ENCODE data around the gene AIMP1. TPM values are rescaled to one million over a fixed set of nuclear protein-coding genes. Genes with fewer than 3 reads are reported as not detected.

AIMP1 gene
- total and polyA plus RNA-seq, 4 donors, result 26.8 to 43.1 (median 40.8) TPM

GRCh38 chr4:106364282-106364681 is 47.9 kb downstream of the AIMP1 start:
- WGBS (ENCODE audit: insufficient coverage), result 100% methylated on average over 1 of the region's 1 CpG
- no peak for DNase-seq (ENCODE audit: low read depth in 4 of 6, low spot score in 6 of 6)
- no peaks in the 10 kb centered on the region for H3K27me3 ChIP-seq (ENCODE audit: control insufficient read depth, insufficient read depth, low read length)
- no peaks in the 10 kb centered on the region for H3K4me1 ChIP-seq (ENCODE audit: control insufficient read depth, insufficient read depth, low read length)
- no peak overlapping the region for H3K4me3 ChIP-seq (ENCODE audit: low read depth, low read length)
- no peaks in the 10 kb centered on the region for H3K9me3 ChIP-seq (ENCODE audit: control insufficient read depth, insufficient read depth, low read length)
- H3K27ac ChIP-seq (ENCODE audit: low read depth, low read length), result no peak overlapping the region
- no peaks in the 10 kb centered on the region for H3K36me3 ChIP-seq (ENCODE audit: control insufficient read depth, insufficient read depth, low read length)

- Histone ChIP-seq H3K9me3 (ENCODE audit: control insufficient read depth, insufficient read depth, low read length) (no peaks in the 10 kb centered on the region), H3K27me3 (ENCODE audit: control insufficient read depth, insufficient read depth, low read length) (no peaks in the 10 kb centered on the region), H3K36me3 (ENCODE audit: control insufficient read depth, insufficient read depth, low read length) (no peaks in the 10 kb centered on the region), H3K4me3 (ENCODE audit: low read depth, low read length) (no peak overlapping the region), H3K4me1 (ENCODE audit: control insufficient read depth, insufficient read depth, low read length) (no peaks in the 10 kb centered on the region), H3K27ac (ENCODE audit: low read depth, low read length) (no peak overlapping the region)
- WGBS (ENCODE audit: insufficient coverage), result no CpG with 5 or more reads among the region's 1 CpG
- DNase-seq (ENCODE audit: low read depth in 4 of 6, low spot score in 6 of 6), result peak in 1 of 6 donors; percentile 23
Observed at GRCh38 chr4:106365613-106366012, 49.3 kb downstream of the AIMP1 start.

GRCh38 chr4:106366026-106366425 is 49.7 kb downstream of the AIMP1 start:
- Histone ChIP-seq H3K4me3 (ENCODE audit: low read depth, low read length) (no peak overlapping the region), H3K4me1 (ENCODE audit: control insufficient read depth, insufficient read depth, low read length) (no peaks in the 10 kb centered on the region), H3K27me3 (ENCODE audit: control insufficient read depth, insufficient read depth, low read length) (no peaks in the 10 kb centered on the region), H3K27ac (ENCODE audit: low read depth, low read length) (no peak overlapping the region), H3K9me3 (ENCODE audit: control insufficient read depth, insufficient read depth, low read length) (no peaks in the 10 kb centered on the region), H3K36me3 (ENCODE audit: control insufficient read depth, insufficient read depth, low read length) (no peaks in the 10 kb centered on the region)
- DNase-seq (ENCODE audit: low read depth in 4 of 6, low spot score in 6 of 6), result no peak

- 93% methylated on average over 4 of the region's 5 CpGs for WGBS (ENCODE audit: insufficient coverage)
- no peak overlapping the region for H3K4me3 ChIP-seq (ENCODE audit: low read depth, low read length)
- H3K4me1 ChIP-seq (ENCODE audit: control insufficient read depth, insufficient read depth, low read length), result no peaks in the 10 kb centered on the region
- H3K27me3 ChIP-seq (ENCODE audit: control insufficient read depth, insufficient read depth, low read length), result no peaks in the 10 kb centered on the region
- no peaks in the 10 kb centered on the region for H3K9me3 ChIP-seq (ENCODE audit: control insufficient read depth, insufficient read depth, low read length)
- no peaks in the 10 kb centered on the region for H3K36me3 ChIP-seq (ENCODE audit: control insufficient read depth, insufficient read depth, low read length)
- no peak overlapping the region for H3K27ac ChIP-seq (ENCODE audit: low read depth, low read length)
- no peak for DNase-seq (ENCODE audit: low read depth in 4 of 6, low spot score in 6 of 6)
Observed at GRCh38 chr4:106367072-106367471, 50.7 kb downstream of the AIMP1 start.

- Histone ChIP-seq H3K36me3 (ENCODE audit: control insufficient read depth, insufficient read depth, low read length) (no peaks in the 10 kb centered on the region), H3K4me3 (ENCODE audit: low read depth, low read length) (no peak within 1 kb of the TSS), H3K9me3 (ENCODE audit: control insufficient read depth, insufficient read depth, low read length) (no peaks in the 10 kb centered on the region), H3K4me1 (ENCODE audit: control insufficient read depth, insufficient read depth, low read length) (no peaks in the 10 kb centered on the region), H3K27me3 (ENCODE audit: control insufficient read depth, insufficient read depth, low read length) (no peaks in the 10 kb centered on the region), H3K27ac (ENCODE audit: low read depth, low read length) (no peak within 1 kb of the TSS)
- no peak for DNase-seq (ENCODE audit: low read depth in 4 of 6, low spot score in 6 of 6)
- no CpG with 5 or more reads among the region's 5 CpGs for WGBS (ENCODE audit: insufficient coverage)
Observed at GRCh38 chr4:106368678-106369077, 52.3 kb downstream of the AIMP1 start, which contains the start of gene GIMD1. Gene GIMD1, minus strand, starts transcription at chr4:106368778. Its CDS starts 1,343 bp downstream, at chr4:106367435.

GRCh38 chr4:106369456-106370060 is 53.2 kb downstream of the AIMP1 start:
- H3K4me1 ChIP-seq (ENCODE audit: control insufficient read depth, insufficient read depth, low read length), result no peaks in the 10 kb centered on the region
- no peak overlapping the region for H3K27ac ChIP-seq (ENCODE audit: low read depth, low read length)
- H3K4me3 ChIP-seq (ENCODE audit: low read depth, low read length), result no peak overlapping the region
- WGBS (ENCODE audit: insufficient coverage), result no CpG with 5 or more reads among the region's 6 CpGs
- peak; percentile 24 to 89 (median 56) for DNase-seq (ENCODE audit: low read depth in 4 of 6, low spot score in 6 of 6)
- no peaks in the 10 kb centered on the region for H3K27me3 ChIP-seq (ENCODE audit: control insufficient read depth, insufficient read depth, low read length)
- H3K36me3 ChIP-seq (ENCODE audit: control insufficient read depth, insufficient read depth, low read length), result no peaks in the 10 kb centered on the region
- no peaks in the 10 kb centered on the region for H3K9me3 ChIP-seq (ENCODE audit: control insufficient read depth, insufficient read depth, low read length)

GRCh38 chr4:106370214-106370613 is 53.9 kb downstream of the AIMP1 start:
- H3K27me3 ChIP-seq (ENCODE audit: control insufficient read depth, insufficient read depth, low read length), result no peaks in the 10 kb centered on the region
- no peaks in the 10 kb centered on the region for H3K9me3 ChIP-seq (ENCODE audit: control insufficient read depth, insufficient read depth, low read length)
- no peak for DNase-seq (ENCODE audit: low read depth in 4 of 6, low spot score in 6 of 6)
- no peak overlapping the region for H3K27ac ChIP-seq (ENCODE audit: low read depth, low read length)
- 89% methylated on average over 1 of the region's 2 CpGs for WGBS (ENCODE audit: insufficient coverage)
- no peak overlapping the region for H3K4me3 ChIP-seq (ENCODE audit: low read depth, low read length)
- no peaks in the 10 kb centered on the region for H3K4me1 ChIP-seq (ENCODE audit: control insufficient read depth, insufficient read depth, low read length)
- no peaks in the 10 kb centered on the region for H3K36me3 ChIP-seq (ENCODE audit: control insufficient read depth, insufficient read depth, low read length)

- H3K4me1 ChIP-seq (ENCODE audit: control insufficient read depth, insufficient read depth, low read length), result no peaks in the 10 kb centered on the region
- H3K4me3 ChIP-seq (ENCODE audit: low read depth, low read length), result no peak overlapping the region
- no peak overlapping the region for H3K27ac ChIP-seq (ENCODE audit: low read depth, low read length)
- H3K9me3 ChIP-seq (ENCODE audit: control insufficient read depth, insufficient read depth, low read length), result no peaks in the 10 kb centered on the region
- H3K27me3 ChIP-seq (ENCODE audit: control insufficient read depth, insufficient read depth, low read length), result no peaks in the 10 kb centered on the region
- no peak for DNase-seq (ENCODE audit: low read depth in 4 of 6, low spot score in 6 of 6)
- no peaks in the 10 kb centered on the region for H3K36me3 ChIP-seq (ENCODE audit: control insufficient read depth, insufficient read depth, low read length)
Observed at GRCh38 chr4:106371161-106371560, 54.8 kb downstream of the AIMP1 start.

- no peaks in the 10 kb centered on the region for H3K27me3 ChIP-seq (ENCODE audit: control insufficient read depth, insufficient read depth, low read length)
- H3K4me1 ChIP-seq (ENCODE audit: control insufficient read depth, insufficient read depth, low read length), result no peaks in the 10 kb centered on the region
- H3K36me3 ChIP-seq (ENCODE audit: control insufficient read depth, insufficient read depth, low read length), result no peaks in the 10 kb centered on the region
- no peak overlapping the region for H3K4me3 ChIP-seq (ENCODE audit: low read depth, low read length)
- DNase-seq (ENCODE audit: low read depth in 4 of 6, low spot score in 6 of 6), result no peak
- no peak overlapping the region for H3K27ac ChIP-seq (ENCODE audit: low read depth, low read length)
- no CpG with 5 or more reads among the region's 3 CpGs for WGBS (ENCODE audit: insufficient coverage)
- H3K9me3 ChIP-seq (ENCODE audit: control insufficient read depth, insufficient read depth, low read length), result no peaks in the 10 kb centered on the region
Observed at GRCh38 chr4:106373026-106373425, 56.7 kb downstream of the AIMP1 start.

- no peak for DNase-seq (ENCODE audit: low read depth in 4 of 6, low spot score in 6 of 6)
- Histone ChIP-seq H3K27me3 (ENCODE audit: control insufficient read depth, insufficient read depth, low read length) (no peaks in the 10 kb centered on the region), H3K27ac (ENCODE audit: low read depth, low read length) (no peak overlapping the region), H3K36me3 (ENCODE audit: control insufficient read depth, insufficient read depth, low read length) (no peaks in the 10 kb centered on the region), H3K9me3 (ENCODE audit: control insufficient read depth, insufficient read depth, low read length) (no peaks in the 10 kb centered on the region), H3K4me1 (ENCODE audit: control insufficient read depth, insufficient read depth, low read length) (no peaks in the 10 kb centered on the region), H3K4me3 (ENCODE audit: low read depth, low read length) (no peak overlapping the region)
Observed at GRCh38 chr4:106380179-106380578, 63.8 kb downstream of the AIMP1 start.

Data from spinal cord (tissue), 10 donors.